Smooth muscle cell of the brain vasculature (primary cell): ENCODE measurements around the gene TXNDC11.

ENCODE experiments used
- DNase-seq: peaks from one replicate; pipeline ENCODE4 v3.0.0-alpha.2; 2012; ENCODE audit warnings: low read depth, low spot score

TXNDC11 gene

GRCh38 chr16:11755022-11755760 lies 12.5 kb upstream of the TXNDC11 start:
- DNase-seq, result peak; percentile 24

GRCh38 chr16:11752856-11753255 lies 10.2 kb upstream of the TXNDC11 start:
- DNase-seq, result no peak

GRCh38 chr16:11750056-11750455 lies 7.4 kb upstream of the TXNDC11 start:
- no peak for DNase-seq

- DNase-seq, result no peak
Measured at GRCh38 chr16:11748404-11749254, 6.0 kb upstream of the TXNDC11 start.

- DNase-seq, result no peak
Measured at GRCh38 chr16:11747949-11748403, 5.3 kb upstream of the TXNDC11 start.

GRCh38 chr16:11744075-11744470 lies 1.4 kb upstream of the TXNDC11 start:
- no peak for DNase-seq

- DNase-seq, result no peak
Measured at GRCh38 chr16:11743308-11744074, 834 bp upstream of the TXNDC11 start.

- DNase-seq, result no peak
Measured at GRCh38 chr16:11742093-11742535, 543 bp downstream of the TXNDC11 start.

GRCh38 chr16:11740567-11740966 lies 2.1 kb downstream of the TXNDC11 start:
- no peak for DNase-seq

GRCh38 chr16:11738742-11739544 lies 3.7 kb downstream of the TXNDC11 start:
- DNase-seq, result no peak

GRCh38 chr16:11737713-11738112 lies 4.9 kb downstream of the TXNDC11 start:
- no peak for DNase-seq

GRCh38 chr16:11736903-11737302 lies 5.8 kb downstream of the TXNDC11 start:
- DNase-seq, result no peak

GRCh38 chr16:11735787-11736186 lies 6.9 kb downstream of the TXNDC11 start:
- no peak for DNase-seq

- no peak for DNase-seq
Measured at GRCh38 chr16:11734653-11735043, 8.0 kb downstream of the TXNDC11 start.

GRCh38 chr16:11734025-11734652 lies 8.5 kb downstream of the TXNDC11 start:
- DNase-seq, result no peak

GRCh38 chr16:11731222-11731621 lies 11.4 kb downstream of the TXNDC11 start:
- DNase-seq, result no peak

- no peak for DNase-seq
Measured at GRCh38 chr16:11729787-11730186, 12.9 kb downstream of the TXNDC11 start.

- no peak for DNase-seq
Measured at GRCh38 chr16:11727796-11728543, 14.7 kb downstream of the TXNDC11 start.

GRCh38 chr16:11726008-11726407 lies 16.6 kb downstream of the TXNDC11 start:
- DNase-seq, result no peak

- no peak for DNase-seq
Measured at GRCh38 chr16:11725457-11725856, 17.2 kb downstream of the TXNDC11 start.
